DND-41 (cell line): ENCODE results near the gene MALT1.

Source experiments
- CTCF ChIP-seq: IDR thresholded peaks from 2 replicates; pipeline ENCODE4 v1.5.1; 2012; ENCODE audit warnings: borderline replicate concordance, low read length, moderate library complexity, mild to moderate bottlenecking; ENCODE audit not compliant: poor library complexity, severe bottlenecking; ENCODE audit errors: extremely low read depth
- EZH2 ChIP-seq: IDR thresholded peaks from 3 replicates; pipeline ENCODE4 v1.6.1; 2012; ENCODE audit warnings: borderline replicate concordance, low read depth, mild to moderate bottlenecking, moderate library complexity, low read length, inconsistent platforms; ENCODE audit not compliant: severe bottlenecking

- TF ChIP-seq CTCF (no peak), EZH2 (no peak)
Measured at GRCh38 chr18:58640428-58640805, 30.8 kb upstream of the MALT1 start.
